ENCODE results near the gene GPRC5B. TPM values are rescaled to one million over a fixed set of nuclear protein-coding genes. Genes with fewer than 3 reads are reported as not detected.

The GPRC5B gene
- total RNA-seq, 2 donors from 2014 or later: not detected

DNA sequence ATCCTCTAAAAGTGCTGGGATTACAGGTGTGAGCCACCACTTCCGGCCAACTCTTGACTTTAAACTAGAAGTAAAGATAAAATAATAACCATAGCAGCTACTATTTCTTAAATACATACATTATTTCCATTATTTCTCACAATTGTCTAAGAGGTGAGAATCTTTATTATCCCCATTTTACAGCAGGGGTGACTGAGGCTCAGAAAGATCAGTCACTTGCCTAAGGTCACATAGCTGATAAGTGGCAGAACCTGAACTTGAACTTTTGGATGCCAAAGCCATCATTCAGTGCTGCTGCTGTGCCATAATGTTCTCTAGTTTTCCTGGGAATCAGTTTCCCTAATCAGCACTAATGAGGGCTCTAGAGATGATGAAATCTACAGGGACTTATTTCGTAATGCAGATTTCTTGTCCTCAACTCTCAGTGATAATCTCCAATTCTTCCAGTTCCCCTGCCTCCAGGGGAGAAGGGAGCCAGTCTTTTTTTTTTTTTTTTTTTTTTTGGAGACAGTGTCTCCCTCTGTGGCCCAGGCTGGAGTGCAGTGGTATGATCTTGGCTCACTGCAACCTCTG, 25.2 kb upstream of the GPRC5B start:
- DNase-seq (ENCODE audit: low spot score) (no peak), ATAC-seq (no peak)
- Mint-ChIP-seq H3K4me1 (ENCODE audit: low read depth in 2 of 2) (peaks cover 9 to 10% of the 10 kb centered on the region in 2 donors), H3K27ac (no peak overlapping the region), H3K27me3 (peaks cover 21 to 30% of the 10 kb centered on the region in 2 donors), H3K4me3 (no peak overlapping the region), H3K9me3 (no peaks in the 10 kb centered on the region), H3K36me3 (no peaks in the 10 kb centered on the region)

DNA sequence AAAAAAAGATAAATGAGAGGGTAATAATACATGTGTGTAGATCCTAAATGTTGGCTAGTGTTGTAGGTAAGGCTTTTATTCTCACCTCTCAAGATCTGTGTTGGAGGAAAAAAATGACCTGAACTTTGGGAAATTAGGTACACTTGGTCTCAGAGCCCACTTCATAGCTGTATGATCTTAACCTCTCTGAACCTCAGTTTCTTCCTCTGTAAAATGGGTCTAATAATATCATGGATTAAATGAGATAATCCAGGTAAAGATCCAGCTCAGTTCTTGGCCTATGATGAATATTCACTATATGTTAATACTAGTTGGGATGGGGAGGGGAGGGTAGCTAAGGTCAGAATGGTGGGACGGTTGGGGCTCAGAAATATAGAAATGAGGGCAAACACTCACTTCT, 24.3 kb upstream of the GPRC5B start:
- Mint-ChIP-seq H3K27me3 (peaks cover 21 to 30% of the 10 kb centered on the region in 2 donors), H3K36me3 (no peaks in the 10 kb centered on the region), H3K4me3 (no peak overlapping the region), H3K9me3 (no peaks in the 10 kb centered on the region), H3K27ac (no peak overlapping the region), H3K4me1 (ENCODE audit: low read depth in 2 of 2) (peaks cover 9 to 10% of the 10 kb centered on the region in 2 donors)
- no peak for DNase-seq (ENCODE audit: low spot score)
- ATAC-seq: no peak

DNA sequence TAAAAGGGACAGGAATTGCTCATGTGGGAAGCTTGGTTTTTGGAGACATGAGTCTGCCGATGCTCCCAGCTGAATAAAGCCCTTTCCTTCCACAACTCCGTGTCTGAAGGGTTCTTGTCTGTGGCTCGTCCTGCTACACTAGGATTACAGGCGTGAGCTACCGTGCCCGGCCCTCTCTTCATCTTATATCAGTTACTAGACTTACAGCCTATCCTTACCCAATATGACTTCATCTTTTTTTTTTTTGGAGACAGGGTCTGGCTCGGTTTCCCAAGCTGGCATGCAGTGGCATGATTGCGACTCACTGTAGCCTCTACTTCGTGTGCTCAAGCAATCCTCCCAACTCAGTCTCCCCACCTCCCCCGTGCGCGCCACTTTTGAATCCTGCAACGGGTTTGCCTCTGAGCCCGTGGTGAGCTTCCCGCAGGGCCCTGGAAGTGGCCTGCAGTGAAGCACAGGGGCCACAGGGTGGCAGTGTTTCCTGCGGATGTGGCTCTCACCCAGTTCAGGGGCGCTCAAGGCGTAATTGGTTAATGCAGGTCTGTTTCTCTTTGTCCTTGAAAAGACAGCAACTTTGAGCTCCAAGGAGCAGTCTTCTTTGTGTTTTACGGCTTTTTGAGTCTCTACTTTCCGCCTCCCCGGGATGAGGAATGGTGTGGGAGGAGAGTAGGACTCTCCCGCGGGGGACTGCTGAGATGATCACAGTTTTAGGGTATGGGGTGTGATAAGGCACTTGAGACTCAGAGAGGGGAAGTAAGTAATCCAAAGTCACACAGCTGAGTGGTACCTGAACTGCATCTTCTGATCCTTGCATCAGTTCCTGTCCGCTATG, 22.7 kb upstream of the GPRC5B start:
- Mint-ChIP-seq H3K27me3 (peaks cover 18 to 22% of the 10 kb centered on the region in 2 donors), H3K27ac (no peak overlapping the region), H3K4me1 (ENCODE audit: low read depth in 2 of 2) (peaks cover 9 to 10% of the 10 kb centered on the region in 2 donors), H3K9me3 (no peaks in the 10 kb centered on the region), H3K4me3 (peak overlapping the region; percentile 62), H3K36me3 (no peaks in the 10 kb centered on the region)
- peak; percentile 71 for DNase-seq (ENCODE audit: low spot score)
- peak; percentile 83 to 86 for ATAC-seq

DNA sequence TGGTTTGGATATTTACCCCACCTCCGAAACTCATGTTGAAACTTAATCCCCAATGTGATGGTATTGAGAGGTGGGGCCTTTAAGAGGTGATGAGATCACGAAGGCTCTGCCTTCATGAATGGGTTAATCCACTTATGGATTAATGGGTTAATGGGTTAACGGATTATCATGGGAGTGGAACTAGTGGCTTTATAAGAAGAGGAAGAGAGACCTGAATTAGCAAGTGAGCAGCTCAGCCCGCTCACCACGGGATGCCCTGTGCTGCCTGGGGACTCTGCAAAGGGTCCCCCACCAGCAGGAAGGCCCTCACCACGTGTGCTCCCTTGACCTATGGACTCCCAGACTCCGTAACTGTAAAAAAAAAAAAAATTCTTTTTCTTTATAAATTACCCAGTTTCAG, 16.5 kb upstream of the GPRC5B start:
- no peak for DNase-seq (ENCODE audit: low spot score)
- Mint-ChIP-seq H3K9me3 (no peaks in the 10 kb centered on the region), H3K4me1 (ENCODE audit: low read depth in 2 of 2) (peaks cover 0 to 5% of the 10 kb centered on the region in 2 donors), H3K4me3 (no peak overlapping the region), H3K27ac (no peak overlapping the region), H3K27me3 (peaks cover 4 to 14% of the 10 kb centered on the region in 2 donors), H3K36me3 (no peaks in the 10 kb centered on the region)
- ATAC-seq: no peak

DNA sequence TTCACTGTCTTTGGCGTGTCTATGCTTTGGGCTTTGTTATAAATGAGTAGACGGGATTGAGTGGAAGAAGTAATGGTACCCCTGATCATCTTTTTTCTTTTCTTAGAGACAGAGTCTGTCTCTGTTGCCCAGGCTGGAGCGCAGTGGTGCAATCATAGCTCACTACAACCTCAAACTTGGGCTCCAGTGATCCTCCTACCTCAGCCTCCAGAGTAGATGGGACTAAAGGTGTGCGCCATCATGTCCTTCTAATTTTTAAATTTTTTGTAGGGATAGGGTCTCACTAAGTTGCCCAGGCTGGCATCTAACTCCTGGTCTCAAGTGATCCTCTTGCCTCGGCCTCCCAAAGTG, 14.9 kb upstream of the GPRC5B start:
- ATAC-seq (no peak), DNase-seq (ENCODE audit: low spot score) (no peak)
- Mint-ChIP-seq H3K4me3 (no peak overlapping the region), H3K27ac (no peak overlapping the region), H3K4me1 (ENCODE audit: low read depth in 2 of 2) (peaks cover 0 to 5% of the 10 kb centered on the region in 2 donors), H3K9me3 (no peaks in the 10 kb centered on the region), H3K27me3 (peaks cover 4 to 8% of the 10 kb centered on the region in 2 donors), H3K36me3 (no peaks in the 10 kb centered on the region)

DNA sequence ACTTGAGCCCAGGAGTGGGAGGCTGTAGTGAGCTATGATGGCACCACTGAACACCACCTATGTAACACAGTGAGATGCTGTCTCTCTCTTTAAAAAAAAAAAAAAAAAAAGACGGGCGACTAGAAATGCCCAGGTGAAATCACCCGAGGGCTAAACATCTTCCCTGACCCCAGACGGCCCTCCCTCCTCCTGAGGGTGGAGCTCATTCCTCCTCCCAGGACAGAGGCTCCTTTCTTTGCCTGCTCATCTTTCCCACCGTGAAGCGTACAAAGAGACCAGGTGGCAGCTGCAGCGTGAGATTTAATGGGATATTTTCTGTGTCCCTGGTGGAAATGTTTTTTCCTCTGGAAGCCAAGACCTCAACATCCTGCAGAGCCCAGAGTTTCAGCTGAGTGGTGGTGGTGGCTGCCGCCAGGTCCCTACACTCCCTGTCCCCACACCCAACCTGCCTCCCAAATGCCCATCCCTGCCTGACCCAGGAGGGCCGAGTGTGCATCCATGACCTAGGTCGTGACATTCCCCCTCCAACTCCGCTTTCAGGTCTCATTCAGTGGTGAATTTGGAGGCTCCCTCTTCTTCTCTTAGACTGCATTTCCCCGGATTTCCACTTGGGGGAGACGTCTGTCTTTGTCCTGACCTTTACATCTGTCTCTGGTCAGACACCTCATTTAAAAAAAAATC, 14.4 kb upstream of the GPRC5B start:
- Mint-ChIP-seq H3K4me3 (no peak overlapping the region), H3K27ac (no peak overlapping the region), H3K4me1 (ENCODE audit: low read depth in 2 of 2) (peaks cover 0 to 5% of the 10 kb centered on the region in 2 donors), H3K9me3 (no peaks in the 10 kb centered on the region), H3K36me3 (no peaks in the 10 kb centered on the region), H3K27me3 (peaks cover 4 to 8% of the 10 kb centered on the region in 2 donors)
- DNase-seq (ENCODE audit: low spot score) (no peak), ATAC-seq (no peak)

DNA sequence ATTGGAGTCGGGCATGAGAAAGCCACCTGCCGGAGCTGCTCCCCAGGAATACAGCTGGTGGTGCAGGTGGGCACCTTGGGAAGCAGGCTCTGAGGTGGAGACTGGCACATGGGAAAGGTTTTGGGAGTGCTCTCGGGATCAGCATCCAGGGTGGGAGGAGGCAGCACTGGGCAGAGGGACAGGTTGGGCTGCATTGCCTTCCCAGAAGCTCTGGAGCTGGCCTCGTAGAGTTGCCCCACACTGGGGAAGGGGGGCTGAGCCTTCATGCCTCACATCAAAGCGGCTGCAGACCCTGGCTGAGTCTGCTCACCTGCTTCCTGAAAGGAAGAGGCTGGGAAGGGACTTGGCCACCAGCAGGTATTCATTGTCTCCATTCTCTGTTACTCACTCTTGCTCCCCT, 13.5 kb upstream of the GPRC5B start:
- Mint-ChIP-seq H3K9me3 (no peaks in the 10 kb centered on the region), H3K27ac (no peak overlapping the region)

DNA sequence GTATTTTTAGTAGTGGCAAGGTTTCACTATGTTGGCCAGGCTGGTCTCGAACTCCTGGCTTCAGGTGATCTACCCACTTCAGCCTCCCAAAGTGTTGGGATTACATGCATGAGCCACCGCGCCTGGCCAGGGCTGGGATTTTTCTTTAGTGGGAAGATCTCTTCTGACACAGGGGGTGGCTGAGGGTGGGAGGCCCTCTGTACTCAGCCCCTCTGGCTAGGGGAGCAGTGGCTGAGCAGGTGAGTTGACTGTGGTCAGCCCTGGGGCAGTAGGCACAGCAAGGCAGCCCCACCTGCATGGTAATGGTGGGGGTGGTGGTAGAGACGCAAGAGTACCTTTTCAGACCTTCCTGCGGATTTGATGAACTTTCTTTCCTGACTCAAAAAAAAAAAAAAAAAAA, 12.3 kb upstream of the GPRC5B start:
- Mint-ChIP-seq H3K4me1 (ENCODE audit: low read depth in 2 of 2) (peaks cover 0 to 5% of the 10 kb centered on the region in 2 donors), H3K27me3 (peaks cover 4 to 8% of the 10 kb centered on the region in 2 donors), H3K9me3 (no peaks in the 10 kb centered on the region), H3K36me3 (no peaks in the 10 kb centered on the region), H3K4me3 (no peak overlapping the region), H3K27ac (no peak overlapping the region)
- ATAC-seq: no peak
- no peak for DNase-seq (ENCODE audit: low spot score)

More for the DNA sequence above, 13.5 kb upstream of the GPRC5B start:
- no peak for DNase-seq (ENCODE audit: low spot score)
- ATAC-seq: no peak
- Mint-ChIP-seq H3K4me1 (ENCODE audit: low read depth in 2 of 2) (peaks cover 0 to 5% of the 10 kb centered on the region in 2 donors), H3K27me3 (peaks cover 4 to 8% of the 10 kb centered on the region in 2 donors), H3K4me3 (no peak overlapping the region), H3K36me3 (no peaks in the 10 kb centered on the region)

DNA sequence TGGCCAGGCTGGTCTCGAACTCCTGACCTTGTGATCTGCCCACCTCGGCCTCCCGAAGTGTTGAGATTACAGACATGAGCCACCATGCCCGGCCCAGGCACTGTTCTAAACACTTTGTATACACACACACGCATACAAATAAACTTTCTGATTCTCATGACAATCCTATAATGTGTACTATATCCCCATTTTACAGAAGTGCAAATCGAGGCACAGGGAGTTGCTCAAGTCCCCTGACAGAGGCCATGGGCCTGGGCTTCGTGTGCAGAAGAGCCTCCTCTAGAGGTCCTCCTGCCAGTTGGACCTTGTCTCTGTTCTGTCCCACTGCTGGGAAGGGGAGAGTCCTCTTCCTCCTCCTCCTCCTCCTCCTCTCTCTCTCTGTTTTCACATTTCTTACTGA, 9.9 kb upstream of the GPRC5B start:
- Mint-ChIP-seq H3K4me1 (ENCODE audit: low read depth in 2 of 2) (peaks cover 0 to 5% of the 10 kb centered on the region in 2 donors), H3K4me3 (no peak overlapping the region), H3K27me3 (peaks cover 6 to 9% of the 10 kb centered on the region in 2 donors), H3K36me3 (no peaks in the 10 kb centered on the region), H3K9me3 (no peaks in the 10 kb centered on the region), H3K27ac (no peak overlapping the region)
- ATAC-seq: no peak
- DNase-seq (ENCODE audit: low spot score): no peak

DNA sequence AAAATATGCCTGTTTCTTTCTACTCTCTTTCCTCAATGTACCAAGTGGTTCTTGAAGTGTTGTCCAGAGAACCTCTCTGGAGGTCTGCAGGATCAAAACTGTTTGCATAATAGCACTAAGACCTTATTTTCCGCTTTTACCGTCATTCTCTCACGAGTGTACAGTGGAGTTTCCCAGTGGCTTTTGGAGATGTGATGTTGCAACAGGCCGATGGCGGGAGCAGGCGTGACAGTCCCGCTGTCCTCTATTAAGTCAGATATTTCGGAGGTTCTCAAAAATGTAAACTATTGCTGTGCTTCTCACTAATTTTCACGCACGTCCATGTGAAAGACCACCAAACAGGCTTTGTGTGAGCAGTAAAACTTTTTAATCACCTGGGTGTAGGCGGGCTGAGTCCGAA, 8.3 kb upstream of the GPRC5B start:
- Mint-ChIP-seq H3K9me3 (no peaks in the 10 kb centered on the region), H3K27me3 (peaks cover 0 to 4% of the 10 kb centered on the region in 2 donors), H3K4me3 (no peak overlapping the region), H3K36me3 (no peaks in the 10 kb centered on the region), H3K27ac (no peak overlapping the region), H3K4me1 (ENCODE audit: low read depth in 2 of 2) (peaks cover 0 to 2% of the 10 kb centered on the region in 2 donors)
- ATAC-seq: no peak
- no peak for DNase-seq (ENCODE audit: low spot score)

DNA sequence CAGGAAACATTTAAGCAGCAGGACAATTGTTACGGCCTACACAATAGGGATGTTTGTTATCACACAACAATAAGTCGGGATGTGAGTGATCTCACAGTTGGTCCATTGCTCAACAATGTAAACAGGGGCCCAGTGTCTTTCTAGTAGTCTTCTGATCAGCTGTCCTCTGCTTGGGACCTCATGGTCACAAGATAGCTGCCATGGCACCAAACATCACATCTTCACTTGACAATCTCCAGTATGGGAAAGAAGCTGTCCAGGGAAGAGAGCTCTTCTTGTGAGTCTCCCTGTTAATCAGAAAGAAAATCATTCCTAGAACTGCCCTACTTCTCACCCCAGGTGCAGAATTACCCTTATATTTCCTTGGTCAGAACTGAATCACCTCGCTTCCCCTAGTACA, 6.3 kb upstream of the GPRC5B start:
- Mint-ChIP-seq H3K27me3 (peaks cover 7 to 8% of the 10 kb centered on the region in 2 donors), H3K9me3 (no peaks in the 10 kb centered on the region), H3K4me3 (no peak overlapping the region), H3K27ac (no peak overlapping the region), H3K36me3 (no peaks in the 10 kb centered on the region), H3K4me1 (ENCODE audit: low read depth in 2 of 2) (peaks cover 7% of the 10 kb centered on the region in 2 donors)
- DNase-seq (ENCODE audit: low spot score): no peak
- no peak for ATAC-seq

DNA sequence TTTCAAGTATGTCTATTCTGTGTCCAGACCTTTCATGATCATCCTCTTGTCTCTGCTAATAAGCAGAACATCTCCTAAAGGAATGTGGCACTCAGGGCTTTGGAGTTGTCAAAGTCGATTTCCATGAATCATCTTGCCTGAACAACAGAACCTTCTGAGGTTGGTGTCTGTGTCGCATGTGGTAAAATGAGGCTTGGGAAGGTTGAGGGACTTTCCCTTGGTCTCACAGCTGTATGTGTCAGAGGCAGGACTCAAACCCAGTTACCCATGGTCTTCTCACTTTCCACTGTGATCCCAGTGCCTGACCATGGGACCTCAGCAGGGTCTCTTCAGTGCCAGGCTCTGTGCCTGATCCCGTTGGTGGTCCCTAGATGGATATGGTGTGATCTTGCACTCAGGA, 4.2 kb upstream of the GPRC5B start:
- Mint-ChIP-seq H3K4me3 (no peak overlapping the region), H3K27me3 (peaks cover 16 to 19% of the 10 kb centered on the region in 2 donors), H3K36me3 (no peaks in the 10 kb centered on the region), H3K4me1 (ENCODE audit: low read depth in 2 of 2) (peaks cover 14 to 17% of the 10 kb centered on the region in 2 donors), H3K27ac (no peak overlapping the region), H3K9me3 (no peaks in the 10 kb centered on the region)
- ATAC-seq: peak; percentile 39 to 45
- DNase-seq (ENCODE audit: low spot score): no peak

DNA sequence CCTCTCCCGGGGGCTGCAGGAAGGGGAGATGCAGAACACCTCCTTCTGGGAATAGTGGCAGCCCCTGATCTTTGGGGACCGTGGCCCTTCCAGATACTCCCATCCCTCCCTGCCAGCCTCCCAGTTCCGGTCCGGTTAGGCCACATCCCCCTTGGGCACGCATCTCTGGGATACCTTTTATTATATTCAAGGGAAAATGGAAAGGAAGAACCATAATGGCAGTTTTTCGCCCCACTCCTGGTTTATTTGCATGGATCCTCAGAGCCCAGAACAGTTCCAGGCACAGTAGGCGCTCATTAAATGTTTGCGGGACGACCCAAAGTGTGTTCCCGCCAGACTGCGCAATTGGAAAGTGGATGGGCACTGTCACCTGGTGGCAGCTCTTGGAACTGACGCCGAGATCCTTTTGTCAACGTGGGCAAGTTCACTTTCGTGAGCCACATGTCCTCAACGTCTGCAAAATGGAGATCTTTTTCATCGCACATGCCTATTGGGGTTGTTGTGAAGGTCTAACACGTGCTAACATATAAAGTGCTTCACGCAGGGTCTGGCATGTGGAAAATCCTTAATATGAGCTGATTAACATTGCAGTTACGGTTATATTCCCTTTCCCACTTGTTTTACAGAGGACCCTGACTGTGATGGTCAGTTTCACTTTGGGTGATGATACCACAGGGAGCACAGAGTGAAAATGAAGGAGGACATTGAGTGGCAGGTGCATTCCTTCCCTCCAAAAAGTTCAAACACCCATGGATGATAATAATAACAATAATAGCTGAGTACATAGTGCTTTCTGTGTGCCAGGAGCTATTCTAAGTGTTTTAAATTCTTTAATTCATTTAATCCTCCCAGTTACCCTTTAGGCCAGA, 1.7 kb upstream of the GPRC5B start:
- H3K27ac Mint-ChIP-seq: no peak overlapping the region
- H3K4me3 Mint-ChIP-seq: peak overlapping the region; percentile 70
- no peaks in the 10 kb centered on the region for H3K9me3 Mint-ChIP-seq
- ATAC-seq (peak; percentile 60 to 63), DNase-seq (ENCODE audit: low spot score) (no peak)
- H3K36me3 Mint-ChIP-seq: no peaks in the 10 kb centered on the region
- H3K27me3 Mint-ChIP-seq: peaks cover 32 to 33% of the 10 kb centered on the region in 2 donors
- H3K4me1 Mint-ChIP-seq (ENCODE audit: low read depth in 2 of 2): peaks cover 14 to 17% of the 10 kb centered on the region in 2 donors
